AG04449 (cell line): ENCODE measurements around the gene PAM16.
"Not testable (repeated sequence)": the region's sequence is repeated elsewhere in the genome, so short reads cannot be mapped to it uniquely, and the experiment has no call there.

ENCODE experiments used
- CTCF ChIA-PET: fragments of 350-600 bp; formaldehyde crosslinking; extraction: SDS; loops from one replicate; lab custom pipeline; 2021; ENCODE audit warnings: antibody characterized with exemption; lab: Yijun Ruan, JAX
- POLR2A ChIA-PET: fragments of 400-600, 350-600 bp; formaldehyde crosslinking; extraction: SDS; loops from one replicate; lab custom pipeline; 2020; ENCODE audit warnings: antibody characterized with exemption, inconsistent platforms; lab: Yijun Ruan, JAX
- DNase-seq: peaks from one replicate; pipeline ENCODE4 v3.0.0-alpha.2; 2010; ENCODE audit warnings: low read depth, low spot score
- H3K4me3 ChIP-seq: 2 replicates; pipeline ENCODE4 v1.5.1; 2011; ENCODE audit warnings: low read depth, mild to moderate bottlenecking, control low read depth, low read length
- CTCF ChIP-seq: IDR thresholded peaks from one replicate; pipeline ENCODE4 v1.5.1; 2011; ENCODE audit warnings: mild to moderate bottlenecking, moderate library complexity, low read length, control low read depth, inconsistent platforms; ENCODE audit not compliant: insufficient read depth; ENCODE audit errors: missing control alignments

Gene PAM16

DNA sequence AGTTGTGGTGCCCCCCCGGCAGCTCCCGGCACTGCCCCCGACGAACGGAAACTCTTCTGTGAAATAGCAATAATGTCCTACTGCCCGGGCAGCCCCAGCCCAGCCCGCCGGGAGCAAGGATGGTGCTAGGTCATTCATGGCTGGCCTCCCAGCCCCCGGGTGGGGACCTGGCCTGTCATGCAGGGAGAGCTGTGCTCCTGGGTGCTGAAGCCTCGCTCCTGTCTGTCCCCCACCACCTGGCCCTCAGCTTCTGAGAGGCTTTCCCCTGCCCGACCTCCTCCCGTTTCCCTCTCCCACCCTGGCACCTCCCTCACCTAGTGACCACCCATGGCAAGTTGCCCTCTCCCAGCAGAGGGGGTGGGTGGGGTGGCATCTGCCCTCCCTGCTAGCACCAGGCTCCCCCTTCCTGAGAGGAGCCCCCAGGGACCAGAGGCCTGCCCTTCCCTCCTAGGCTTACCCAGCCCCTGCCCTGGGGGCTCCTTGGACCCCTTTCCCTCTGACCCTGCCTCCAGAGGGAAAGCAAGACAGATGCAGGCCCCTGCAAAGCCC lies 13.5 kb downstream of the PAM16 start:
- TF ChIP-seq CTCF = no peak
- no peak for DNase-seq
- no peak overlapping the region for H3K4me3 ChIP-seq
- CTCF ChIA-PET = interaction anchor here (2.3 to 9.9 kb wide), 3 partner anchors 8 to 65 kb away, joined by 5 to 94 read pairs (median 88); no protein-coding TSS in a partner anchor
- POLR2A ChIA-PET = no interaction called here

DNA sequence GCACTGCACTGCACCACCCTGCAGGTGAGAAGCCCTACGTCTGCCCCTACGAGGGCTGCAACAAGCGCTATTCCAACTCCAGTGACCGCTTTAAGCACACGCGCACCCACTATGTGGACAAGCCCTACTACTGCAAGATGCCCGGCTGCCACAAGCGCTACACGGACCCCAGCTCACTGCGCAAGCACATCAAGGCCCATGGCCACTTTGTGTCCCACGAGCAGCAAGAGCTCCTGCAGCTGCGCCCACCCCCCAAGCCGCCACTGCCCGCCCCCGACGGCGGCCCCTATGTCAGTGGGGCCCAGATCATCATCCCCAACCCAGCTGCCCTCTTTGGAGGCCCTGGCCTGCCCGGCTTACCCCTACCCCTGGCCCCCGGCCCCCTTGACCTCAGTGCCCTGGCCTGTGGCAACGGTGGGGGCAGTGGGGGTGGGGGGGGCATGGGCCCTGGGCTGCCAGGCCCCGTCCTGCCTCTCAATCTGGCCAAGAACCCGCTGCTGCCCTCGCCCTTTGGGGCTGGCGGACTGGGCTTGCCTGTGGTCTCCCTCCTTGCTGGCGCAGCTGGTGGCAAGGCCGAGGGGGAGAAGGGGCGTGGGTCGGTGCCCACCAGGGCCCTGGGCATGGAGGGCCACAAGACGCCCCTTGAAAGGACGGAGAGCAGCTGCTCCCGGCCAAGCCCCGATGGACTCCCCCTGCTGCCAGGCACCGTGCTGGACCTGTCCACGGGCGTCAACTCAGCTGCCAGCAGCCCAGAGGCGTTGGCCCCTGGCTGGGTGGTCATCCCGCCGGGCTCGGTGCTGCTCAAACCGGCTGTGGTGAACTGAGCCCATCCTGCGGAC lies 14.2 kb downstream of the PAM16 start:
- no peak for TF ChIP-seq CTCF
- ChIA-PET CTCF (interaction anchor here (9.9 kb wide), 1 partner anchor 65 kb away, joined by 94 read pairs; no protein-coding TSS in a partner anchor), POLR2A (no interaction called here)
- H3K4me3 ChIP-seq = no peak overlapping the region
- no peak for DNase-seq

DNA sequence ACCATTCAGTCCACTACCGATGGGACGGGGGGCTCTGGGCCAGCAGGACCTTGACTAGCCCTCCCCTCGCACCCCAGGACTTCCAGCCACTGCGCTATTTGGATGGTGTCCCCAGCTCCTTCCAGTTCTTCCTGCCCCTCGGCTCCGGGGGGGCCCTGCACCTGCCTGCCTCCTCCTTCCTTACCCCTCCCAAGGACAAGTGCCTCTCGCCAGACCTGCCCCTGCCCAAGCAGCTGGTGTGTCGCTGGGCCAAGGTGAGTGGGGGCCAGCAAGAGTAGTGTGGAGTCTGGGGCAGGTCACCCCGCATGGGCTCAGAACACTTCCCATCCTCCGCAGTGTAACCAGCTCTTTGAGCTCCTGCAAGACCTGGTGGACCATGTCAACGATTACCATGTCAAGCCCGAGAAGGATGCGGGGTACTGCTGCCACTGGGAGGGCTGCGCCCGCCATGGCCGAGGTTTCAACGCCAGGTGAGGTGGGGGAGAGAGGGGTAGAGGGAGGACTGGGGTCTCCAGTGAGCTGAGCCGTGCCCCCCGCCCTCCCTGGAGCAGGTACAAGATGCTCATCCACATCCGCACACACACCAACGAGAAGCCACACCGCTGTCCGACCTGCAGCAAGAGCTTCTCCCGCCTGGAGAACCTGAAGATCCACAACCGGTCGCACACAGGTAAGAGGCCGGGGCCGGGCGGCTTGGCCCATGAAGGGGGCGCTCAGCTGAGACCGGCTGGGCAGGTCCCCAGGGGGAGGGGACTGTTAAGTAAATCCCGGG lies 16.2 kb downstream of the PAM16 start:
- H3K4me3 ChIP-seq = no peak overlapping the region
- no peak for TF ChIP-seq CTCF
- POLR2A ChIA-PET = no interaction called here
- DNase-seq = no peak
- CTCF ChIA-PET = interaction anchor here (1.1 to 10.5 kb wide), 5 partner anchors 15 to 67 kb away, joined by 4 to 104 read pairs (median 9); partner anchors contain the start of genes GLIS2 and PAM16

DNA sequence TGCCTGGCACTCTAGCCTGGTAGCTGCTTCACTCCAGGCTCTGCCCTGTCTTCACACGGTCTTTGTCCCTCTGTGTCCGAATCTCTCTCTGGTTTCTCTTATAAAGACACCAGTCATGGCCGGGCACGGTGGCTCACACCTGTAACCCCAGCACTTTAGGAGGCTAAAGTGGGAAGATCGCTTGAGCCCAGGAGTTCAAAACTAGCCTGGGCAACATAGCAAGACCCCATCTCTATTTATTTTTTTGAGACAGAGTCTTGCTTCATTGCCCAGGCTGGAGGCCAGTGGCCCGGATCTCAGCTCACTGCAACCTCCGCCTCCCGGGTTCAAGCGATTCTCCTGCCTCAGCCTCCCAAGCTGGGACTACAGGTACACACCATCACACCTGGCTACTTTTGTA lies 17.4 kb downstream of the PAM16 start:
- CTCF ChIA-PET = interaction anchor here (0.9 to 10.5 kb wide), 6 partner anchors 7 to 80 kb away, joined by 3 to 104 read pairs (median 40); partner anchors contain the start of genes GLIS2 and PAM16
- POLR2A ChIA-PET, H3K4me3 ChIP-seq, DNase-seq: not testable (repeated sequence)

DNA sequence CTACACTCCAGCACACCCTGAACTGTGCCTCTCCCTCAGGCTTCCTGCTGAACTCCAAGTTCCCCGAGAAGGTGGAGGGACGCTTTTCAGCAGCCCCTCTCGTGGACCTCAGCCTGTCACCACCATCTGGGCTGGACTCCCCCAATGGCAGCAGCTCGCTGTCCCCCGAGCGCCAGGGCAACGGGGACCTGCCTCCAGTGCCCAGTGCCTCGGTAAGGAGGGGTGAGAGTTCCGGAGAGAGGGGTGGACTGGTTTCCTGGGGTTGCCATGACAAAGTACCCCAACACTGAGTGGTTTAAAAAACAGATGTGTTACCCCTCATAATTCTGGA lies 17.8 kb downstream of the PAM16 start:
- ChIA-PET POLR2A (interaction anchor here (1.1 kb wide), 1 partner anchor 60 kb away, joined by 3 read pairs; the partner anchor contains the start of gene TFAP4), CTCF (interaction anchor here (0.9 to 10.5 kb wide), 10 partner anchors 8 to 80 kb away, joined by 3 to 104 read pairs (median 18); partner anchors contain the start of genes GLIS2 and PAM16)
- no peak for DNase-seq
- H3K4me3 ChIP-seq = no peak overlapping the region
- no peak for TF ChIP-seq CTCF

GRCh38 chr16:4332623-4333307 lies 18.4 kb downstream of the PAM16 start:
- DNase-seq = no peak
- ChIA-PET CTCF (interaction anchor here (0.7 to 10.5 kb wide), 13 partner anchors 8 to 133 kb away, joined by 3 to 104 read pairs (median 13); partner anchors contain the start of genes GLIS2 and PAM16), POLR2A (interaction anchor here (1.1 kb wide), 1 partner anchor 60 kb away, joined by 3 read pairs; the partner anchor contains the start of gene TFAP4)
- no peak overlapping the region for H3K4me3 ChIP-seq
- no peak for TF ChIP-seq CTCF
